Fibroblast of lung (primary cell): Measurements from ENCODE around the gene STK32B. TPM values are rescaled to one million over a fixed set of nuclear protein-coding genes. Genes with fewer than 3 reads are reported as not detected.

Experiments used
- DNase-seq, 2 donors: peaks; one replicate each; pipeline versions ENCODE4 v3.0.0 to v3.0.0-alpha.2; 2010; ENCODE audit warnings: low read depth in 2 of 2
- H2AFZ ChIP-seq: 2 replicates; pipeline ENCODE4 v1.5.1; 2012; ENCODE audit warnings: low read length, control low read depth, inconsistent platforms
- H3K27ac ChIP-seq: 2 replicates; pipeline ENCODE4 v1.5.1; 2011; ENCODE audit warnings: low read length, control low read depth; ENCODE audit not compliant: insufficient read depth
- H3K27me3 ChIP-seq: 2 replicates; pipeline ENCODE4 v1.5.1; 2011; ENCODE audit warnings: mild to moderate bottlenecking, low read length; ENCODE audit not compliant: control insufficient read depth, insufficient read depth
- H3K36me3 ChIP-seq: 2 replicates; pipeline ENCODE4 v1.5.1; 2011; ENCODE audit warnings: low read length; ENCODE audit not compliant: control insufficient read depth, insufficient read depth
- H3K4me1 ChIP-seq: 2 replicates; pipeline ENCODE4 v1.5.1; 2011; ENCODE audit warnings: low read length; ENCODE audit not compliant: control insufficient read depth, insufficient read depth; ENCODE audit errors: extremely low read depth
- H3K4me2 ChIP-seq: 2 replicates; pipeline ENCODE4 v1.5.1; 2011; ENCODE audit warnings: low read length, control low read depth; ENCODE audit not compliant: insufficient read depth; ENCODE audit errors: extremely low read depth
- H3K4me3 ChIP-seq, 4 experiments: fragments of 200-600 bp in 1 of 4; sonication (generic) in 1 of 4; replicated peaks in 1 of 4; 2 replicates each; pipeline ENCODE4 v1.5.1; 2011 to 2016; ENCODE audit warnings: low read length in 4 of 4, low read depth in 3 of 4, mild to moderate bottlenecking in 3 of 4, control low read depth in 2 of 4, inconsistent platforms in 1 of 4, mixed read lengths in 1 of 4; ENCODE audit not compliant: insufficient read depth in 1 of 4; ENCODE audit errors: control extremely low read depth in 1 of 4
- H3K79me2 ChIP-seq: 2 replicates; pipeline ENCODE4 v1.5.1; 2012; ENCODE audit warnings: mild to moderate bottlenecking, low read length, inconsistent platforms; ENCODE audit not compliant: control insufficient read depth, insufficient read depth
- H3K9ac ChIP-seq: 2 replicates; pipeline ENCODE4 v1.5.1; 2011; ENCODE audit warnings: mild to moderate bottlenecking, low read length, control low read depth; ENCODE audit not compliant: insufficient read depth
- H3K9me3 ChIP-seq: 2 replicates; pipeline ENCODE4 v1.5.1; 2012; ENCODE audit warnings: low read depth, low read length; ENCODE audit not compliant: control insufficient read depth, insufficient read depth
- H4K20me1 ChIP-seq: 2 replicates; pipeline ENCODE4 v1.5.1; 2011; ENCODE audit warnings: low read length; ENCODE audit not compliant: control insufficient read depth, insufficient read depth; ENCODE audit errors: extremely low read depth
- EZH2 ChIP-seq: IDR thresholded peaks from 2 replicates; pipeline ENCODE4 v1.5.1; 2012; ENCODE audit warnings: low read length, control low read depth, mild to moderate bottlenecking; ENCODE audit errors: missing control alignments
- polyA plus RNA-seq, 2 donors: library from polyadenylated mRNA; depleted of rRNA in 1 of 2; stranded (reverse) in 1 of 2; unstranded in 1 of 2; fragments of >200 nt; gene quantifications; 2 replicates each; pipeline ENCODE4 v1.2.1, GENCODE V29; 2011 to 2012; ENCODE audit warnings: missing spikeins in 1 of 2
- total RNA-seq: library from RNA; depleted of rRNA; stranded (reverse); fragments of >200 nt; gene quantifications from 2 replicates; pipeline ENCODE4 v1.2.1, GENCODE V29; 2014
- TF ChIP-seq, protein P1 (sequence below), 2 donors: IDR thresholded peaks in 1 of 2; conservative IDR thresholded peaks in 1 of 2; 1 replicate in 1 of 2; 2 replicates in 1 of 2; pipeline ENCODE4 v1.5.1; 2011 to 2012; ENCODE audit warnings: low read length in 2 of 2, control low read depth in 1 of 2, inconsistent platforms in 1 of 2, low read depth in 1 of 2, mild to moderate bottlenecking in 1 of 2

The STK32B gene
- total and polyA plus RNA-seq, 2 donors (not counting 1 experiment from before 2014, with no cell fraction given), result 0.50 to 1.4 TPM

DNA sequence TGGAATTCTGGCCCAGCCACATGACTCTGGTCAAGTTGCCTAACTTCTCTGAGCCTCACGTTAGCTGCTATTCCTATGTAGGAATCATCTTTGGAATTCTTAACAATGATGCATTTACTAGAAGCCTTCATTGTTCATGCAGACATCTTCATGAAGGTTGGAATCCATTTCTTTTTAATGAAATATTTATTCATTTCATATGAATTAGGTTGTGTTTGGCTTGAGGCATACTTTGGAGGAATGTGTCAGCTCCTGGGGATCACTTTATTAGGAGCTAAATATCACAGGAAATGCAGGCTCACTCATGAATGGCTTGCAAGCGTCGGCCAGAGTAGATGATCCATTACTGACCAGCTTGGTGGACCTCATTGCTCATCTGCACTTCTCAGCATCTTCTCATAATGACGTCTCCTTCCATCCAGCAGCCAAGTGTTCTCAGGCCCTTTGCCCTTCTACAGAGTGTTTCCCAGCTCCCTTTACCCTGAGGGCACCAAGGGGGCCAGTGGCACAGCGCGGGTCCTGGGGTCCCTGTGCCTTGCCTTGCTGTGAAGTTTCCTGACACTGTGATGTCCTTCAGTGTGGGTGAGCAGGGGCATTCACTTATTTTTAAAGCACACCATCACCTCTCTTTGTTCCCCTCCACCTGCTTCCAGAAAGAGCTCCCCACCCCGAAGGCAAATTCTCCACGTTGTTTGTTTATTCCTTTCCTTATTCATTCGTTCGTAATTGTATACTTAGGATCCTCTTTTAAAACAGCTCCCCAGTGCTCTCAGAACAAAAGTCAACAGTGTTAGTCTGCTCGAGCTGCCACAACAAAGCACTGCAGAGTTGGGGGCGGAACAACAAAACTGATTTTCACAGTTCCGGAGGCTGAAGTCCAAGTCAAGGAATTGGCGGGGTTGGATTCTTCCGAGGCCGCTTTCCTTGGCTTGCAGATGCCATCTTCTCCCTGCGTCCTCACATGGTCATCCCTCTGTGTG, 106.8 kb downstream of the STK32B start:
- no peak overlapping the region for H3K4me3 ChIP-seq
- no peaks in the 10 kb centered on the region for H3K27me3 ChIP-seq
- H3K79me2 ChIP-seq, result no peaks in the 10 kb centered on the region
- no peak for TF ChIP-seq EZH2
- TF ChIP-seq, protein P1, sequence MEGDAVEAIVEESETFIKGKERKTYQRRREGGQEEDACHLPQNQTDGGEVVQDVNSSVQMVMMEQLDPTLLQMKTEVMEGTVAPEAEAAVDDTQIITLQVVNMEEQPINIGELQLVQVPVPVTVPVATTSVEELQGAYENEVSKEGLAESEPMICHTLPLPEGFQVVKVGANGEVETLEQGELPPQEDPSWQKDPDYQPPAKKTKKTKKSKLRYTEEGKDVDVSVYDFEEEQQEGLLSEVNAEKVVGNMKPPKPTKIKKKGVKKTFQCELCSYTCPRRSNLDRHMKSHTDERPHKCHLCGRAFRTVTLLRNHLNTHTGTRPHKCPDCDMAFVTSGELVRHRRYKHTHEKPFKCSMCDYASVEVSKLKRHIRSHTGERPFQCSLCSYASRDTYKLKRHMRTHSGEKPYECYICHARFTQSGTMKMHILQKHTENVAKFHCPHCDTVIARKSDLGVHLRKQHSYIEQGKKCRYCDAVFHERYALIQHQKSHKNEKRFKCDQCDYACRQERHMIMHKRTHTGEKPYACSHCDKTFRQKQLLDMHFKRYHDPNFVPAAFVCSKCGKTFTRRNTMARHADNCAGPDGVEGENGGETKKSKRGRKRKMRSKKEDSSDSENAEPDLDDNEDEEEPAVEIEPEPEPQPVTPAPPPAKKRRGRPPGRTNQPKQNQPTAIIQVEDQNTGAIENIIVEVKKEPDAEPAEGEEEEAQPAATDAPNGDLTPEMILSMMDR (conservative IDR thresholded peaks at IDR 0.05 in 1 of 2, IDR thresholded peaks at IDR 0.05 in 1 of 2; ENCODE audit: low read depth in 1 of 2, low read length in 2 of 2), result no peak
- H3K36me3 ChIP-seq, result no peaks in the 10 kb centered on the region
- peak in 1 of 2 donors; percentile 17 for DNase-seq
- H3K9me3 ChIP-seq, result no peaks in the 10 kb centered on the region
- no peak overlapping the region for H3K27ac ChIP-seq
- H3K9ac ChIP-seq, result no peak overlapping the region
- H3K4me2 ChIP-seq, result no peak overlapping the region
- no peaks in the 10 kb centered on the region for H4K20me1 ChIP-seq
- no peak overlapping the region for H2AFZ ChIP-seq
- H3K4me1 ChIP-seq, result no peaks in the 10 kb centered on the region

DNA sequence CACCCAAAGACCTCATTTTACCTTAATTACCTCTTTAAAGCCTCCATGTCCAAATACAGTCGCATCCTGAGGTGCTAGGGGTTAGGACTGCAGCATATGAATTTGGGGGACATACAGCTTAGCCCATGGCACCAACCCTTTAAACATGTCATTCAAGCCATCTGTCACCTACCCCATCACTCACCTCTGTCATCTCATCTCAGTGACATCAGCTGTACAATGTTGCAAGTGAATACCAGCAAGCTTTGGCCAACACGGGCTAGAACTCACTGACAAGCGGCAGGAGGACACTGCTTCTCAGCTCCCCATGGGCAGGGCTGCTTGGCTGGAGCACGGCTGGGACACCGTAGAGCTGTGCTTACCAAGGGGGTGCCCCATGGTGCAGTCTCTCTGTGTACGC, 107.5 kb downstream of the STK32B start:
- no peak for DNase-seq
- H3K79me2 ChIP-seq, result no peaks in the 10 kb centered on the region
- H3K9ac ChIP-seq, result no peak overlapping the region
- H3K9me3 ChIP-seq, result no peaks in the 10 kb centered on the region
- H3K36me3 ChIP-seq, result no peaks in the 10 kb centered on the region
- H3K4me1 ChIP-seq, result no peaks in the 10 kb centered on the region
- no peaks in the 10 kb centered on the region for H4K20me1 ChIP-seq
- no peak overlapping the region for H3K27ac ChIP-seq
- H3K27me3 ChIP-seq, result no peaks in the 10 kb centered on the region
- H2AFZ ChIP-seq, result no peak overlapping the region
- no peak overlapping the region for H3K4me2 ChIP-seq
- H3K4me3 ChIP-seq, result no peak overlapping the region
- TF ChIP-seq, protein P1 (conservative IDR thresholded peaks at IDR 0.05 in 1 of 2, IDR thresholded peaks at IDR 0.05 in 1 of 2; ENCODE audit: low read depth in 1 of 2, low read length in 2 of 2), result no peak
- TF ChIP-seq EZH2, result no peak

DNA sequence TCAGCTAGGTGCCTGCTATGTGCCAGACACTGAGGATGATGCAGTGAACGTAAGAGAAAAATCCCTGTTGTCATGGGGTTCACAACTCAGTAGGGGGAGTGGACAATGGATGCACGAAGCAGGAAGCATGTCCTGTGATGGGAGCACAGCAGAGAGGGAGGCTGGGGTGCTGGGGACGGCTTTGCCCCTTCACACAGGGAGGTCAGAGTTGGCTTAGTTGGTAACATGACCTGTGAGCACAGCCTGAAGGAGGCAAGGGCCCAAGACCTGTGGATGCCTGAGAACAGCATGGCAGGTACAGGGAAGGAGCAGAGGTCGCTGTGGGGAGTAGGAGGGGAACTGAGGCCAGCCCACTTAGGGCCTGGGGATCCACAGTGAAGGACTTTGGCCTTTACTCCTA, 109.4 kb downstream of the STK32B start:
- H4K20me1 ChIP-seq, result no peaks in the 10 kb centered on the region
- TF ChIP-seq, protein P1 (conservative IDR thresholded peaks at IDR 0.05 in 1 of 2, IDR thresholded peaks at IDR 0.05 in 1 of 2; ENCODE audit: low read depth in 1 of 2, low read length in 2 of 2), result no peak
- no peak for TF ChIP-seq EZH2
- no peaks in the 10 kb centered on the region for H3K9me3 ChIP-seq
- no peak overlapping the region for H3K4me3 ChIP-seq
- no peak overlapping the region for H3K4me2 ChIP-seq
- H3K9ac ChIP-seq, result no peak overlapping the region
- no peaks in the 10 kb centered on the region for H3K36me3 ChIP-seq
- no peaks in the 10 kb centered on the region for H3K27me3 ChIP-seq
- DNase-seq, result no peak
- H2AFZ ChIP-seq, result no peak overlapping the region
- H3K4me1 ChIP-seq, result peaks cover 2% of the 10 kb centered on the region
- no peak overlapping the region for H3K27ac ChIP-seq
- H3K79me2 ChIP-seq, result no peaks in the 10 kb centered on the region
